Activated T-cell treated with anti-CD3 and anti-CD28 coated beads, Interleukin-2, amount 50 U/mL, for 72 hours (primary cell): ENCODE measurements around the gene PTMS. TPM values are rescaled to one million over a fixed set of nuclear protein-coding genes. Genes with fewer than 3 reads are reported as not detected.

Experiments
- ATAC-seq, 2 donors: fragments of 150-1000 bp; cut with Tn5 transposase; replicated peaks in 1 of 2; 2 replicates each; pipeline ENCODE4 v1.10.0; 2021; ENCODE audit warnings: moderate library complexity in 2 of 2, mild to moderate bottlenecking in 1 of 2
- DNase-seq, 2 donors: peaks; one replicate each; pipeline ENCODE4 v3.0.0; 2021 to 2022; ENCODE audit warnings: mixed read lengths in 1 of 2
- H3K27ac Mint-ChIP-seq: one replicate; pipeline ENCODE4 v1.8.0; 2022; ENCODE audit warnings: mild to moderate bottlenecking, moderate library complexity, mixed read lengths
- H3K27me3 Mint-ChIP-seq: one replicate; pipeline ENCODE4 v1.8.0; 2022; ENCODE audit warnings: low read depth, mixed read lengths
- H3K36me3 Mint-ChIP-seq, 2 donors: one replicate each; pipeline ENCODE4 v1.8.0; 2022; ENCODE audit warnings: mixed read lengths in 2 of 2, mild to moderate bottlenecking in 1 of 2; ENCODE audit not compliant: insufficient read depth in 2 of 2
- H3K4me1 Mint-ChIP-seq: one replicate; pipeline ENCODE4 v1.8.0; 2022; ENCODE audit warnings: low read depth, mixed read lengths
- H3K4me3 Mint-ChIP-seq, 2 donors: one replicate each; pipeline ENCODE4 v1.8.0; 2022; ENCODE audit warnings: mild to moderate bottlenecking in 2 of 2, mixed read lengths in 2 of 2, moderate library complexity in 2 of 2
- H3K9me3 Mint-ChIP-seq, 2 donors: one replicate each; pipeline ENCODE4 v1.8.0; 2022; ENCODE audit warnings: mixed read lengths in 2 of 2
- total RNA-seq, 2 donors: library from RNA; stranded (reverse); gene quantifications; one replicate each; pipeline ENCODE4 v1.2.3, GENCODE V29; 2022

PTMS gene
- total RNA-seq, result 100 to 1,000 TPM; 119 to 154 TPM

- Mint-ChIP-seq H3K27me3 (peaks cover 42% of the 10 kb centered on the region), H3K4me3 (peak within 1 kb of the TSS; percentile 94 to 96), H3K9me3 (no peaks in the 10 kb centered on the region), H3K4me1 (peaks cover 60% of the 10 kb centered on the region), H3K27ac (peak within 1 kb of the TSS; percentile 86), H3K36me3 (peaks cover 11 to 12% of the 10 kb centered on the region in 2 donors)
- DNase-seq, result peak; percentile 59 to 69
- ATAC-seq, result peak; percentile 21 to 37
Measured at GRCh38 chr12:6765634-6766581, at the start of gene PTMS. PTMS (plus strand) TSS chr12:6766363; CDS start chr12:6766706, 343 bp downstream.

GRCh38 chr12:6716874-6717437, 49.2 kb upstream of the PTMS start:
- no peaks in the 10 kb centered on the region for H3K27me3 Mint-ChIP-seq
- H3K4me1 Mint-ChIP-seq, result peaks cover 5% of the 10 kb centered on the region
- ATAC-seq (no peak), DNase-seq (no peak)
- H3K9me3 Mint-ChIP-seq, result no peaks in the 10 kb centered on the region
- H3K4me3 Mint-ChIP-seq, result no peak overlapping the region
- H3K27ac Mint-ChIP-seq, result no peak overlapping the region
- no peaks in the 10 kb centered on the region for H3K36me3 Mint-ChIP-seq

- Mint-ChIP-seq H3K27ac (no peak overlapping the region), H3K27me3 (no peaks in the 10 kb centered on the region), H3K4me3 (peak overlapping the region in 1 of 2 donors; percentile 10), H3K36me3 (peaks cover 1 to 6% of the 10 kb centered on the region in 2 donors), H3K9me3 (no peaks in the 10 kb centered on the region), H3K4me1 (peaks cover 30% of the 10 kb centered on the region)
- DNase-seq (no peak), ATAC-seq (no peak)
Measured at GRCh38 chr12:6722863-6723262, 43.3 kb upstream of the PTMS start.

DNA sequence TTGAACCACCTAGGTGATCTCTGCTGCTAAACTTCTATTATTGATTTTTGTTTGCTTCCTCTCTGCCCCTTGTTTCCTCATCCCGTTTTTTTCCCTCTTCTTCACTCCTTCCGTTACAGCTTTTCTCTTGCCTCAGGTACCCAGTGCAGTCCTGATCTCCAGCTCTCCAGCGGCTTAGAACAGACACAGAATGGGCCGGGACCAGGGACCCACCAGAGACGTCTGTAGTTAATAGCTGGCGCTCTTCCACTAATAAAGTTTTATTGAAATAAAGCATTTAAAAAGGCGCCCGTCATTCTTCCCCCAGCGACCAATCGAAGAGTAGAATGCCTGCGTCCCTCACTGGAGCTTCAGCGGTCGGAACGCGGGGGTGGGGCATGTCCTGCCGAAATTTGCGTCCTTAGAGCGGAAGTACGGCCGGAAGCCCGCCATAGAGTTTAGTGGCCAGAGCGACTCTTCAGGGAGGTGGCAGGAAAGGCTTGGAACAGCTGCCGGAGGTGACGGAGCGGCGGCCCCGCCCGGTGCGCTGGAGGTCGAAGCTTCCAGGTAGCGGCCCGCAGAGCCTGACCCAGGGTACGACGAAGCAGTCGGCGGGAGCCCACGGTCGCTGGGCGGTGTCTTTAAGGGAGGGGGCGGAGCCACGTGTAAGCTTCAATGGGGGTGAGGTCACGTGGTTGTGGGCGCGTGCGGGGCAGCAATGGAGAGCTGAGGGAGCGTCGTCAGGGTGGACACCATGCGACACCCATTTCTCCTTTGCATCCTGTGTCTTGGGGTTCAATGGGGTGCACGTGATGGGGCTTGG, 42.4 kb upstream of the PTMS start, which contains the start of gene COPS7A:
Gene COPS7A (plus strand): TSS at position 440 of the 802 bp plus-strand sequence. CDS start 611 bp downstream, outside the sequence.
- Mint-ChIP-seq H3K9me3 (no peaks in the 10 kb centered on the region), H3K4me3 (peak within 1 kb of the TSS; percentile 95 to 98), H3K36me3 (peaks cover 1 to 6% of the 10 kb centered on the region in 2 donors), H3K4me1 (peaks cover 30% of the 10 kb centered on the region), H3K27me3 (no peaks in the 10 kb centered on the region), H3K27ac (peak within 1 kb of the TSS; percentile 96)
- ATAC-seq, result peak; percentile 97
- peak; percentile 97 to 98 for DNase-seq

GRCh38 chr12:6724409-6724797, 41.8 kb upstream of the PTMS start:
- peak overlapping the region; percentile 96 for H3K27ac Mint-ChIP-seq
- H3K4me3 Mint-ChIP-seq, result peak overlapping the region; percentile 95 to 98
- ATAC-seq, result peak; percentile 22 to 43
- H3K9me3 Mint-ChIP-seq, result no peaks in the 10 kb centered on the region
- DNase-seq, result peak; percentile 35 to 48
- H3K4me1 Mint-ChIP-seq, result peaks cover 30% of the 10 kb centered on the region
- no peaks in the 10 kb centered on the region for H3K27me3 Mint-ChIP-seq
- peaks cover 1 to 6% of the 10 kb centered on the region in 2 donors for H3K36me3 Mint-ChIP-seq

GRCh38 chr12:6725350-6725749, 40.8 kb upstream of the PTMS start:
- peaks cover 1 to 8% of the 10 kb centered on the region in 2 donors for H3K36me3 Mint-ChIP-seq
- peaks cover 30% of the 10 kb centered on the region for H3K4me1 Mint-ChIP-seq
- DNase-seq (no peak), ATAC-seq (no peak)
- H3K9me3 Mint-ChIP-seq, result no peaks in the 10 kb centered on the region
- H3K27ac Mint-ChIP-seq, result no peak overlapping the region
- H3K27me3 Mint-ChIP-seq, result no peaks in the 10 kb centered on the region
- peak overlapping the region; percentile 59 to 98 for H3K4me3 Mint-ChIP-seq

DNA sequence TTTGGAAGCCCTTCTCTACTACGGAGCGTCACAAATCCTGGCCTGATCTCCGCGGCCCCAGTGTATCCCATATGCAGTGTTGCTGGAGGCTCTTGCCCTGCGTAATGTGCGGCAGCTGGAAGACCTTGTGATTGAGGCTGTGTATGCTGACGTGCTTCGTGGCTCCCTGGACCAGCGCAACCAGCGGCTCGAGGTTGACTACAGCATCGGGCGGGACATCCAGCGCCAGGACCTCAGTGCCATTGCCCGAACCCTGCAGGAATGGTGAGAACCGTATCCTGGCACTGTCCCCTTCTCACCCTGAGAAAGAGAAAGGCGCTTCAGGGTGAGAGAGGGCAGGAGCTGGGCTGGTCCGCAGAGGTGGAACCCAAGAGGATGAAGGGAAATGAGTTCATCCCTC, 37.0 kb upstream of the PTMS start:
- DNase-seq, result no peak
- Mint-ChIP-seq H3K36me3 (peaks cover 0 to 8% of the 10 kb centered on the region in 2 donors), H3K9me3 (no peaks in the 10 kb centered on the region), H3K4me3 (no peak overlapping the region), H3K4me1 (peaks cover 18% of the 10 kb centered on the region), H3K27me3 (no peaks in the 10 kb centered on the region), H3K27ac (no peak overlapping the region)
- ATAC-seq, result no peak

DNA sequence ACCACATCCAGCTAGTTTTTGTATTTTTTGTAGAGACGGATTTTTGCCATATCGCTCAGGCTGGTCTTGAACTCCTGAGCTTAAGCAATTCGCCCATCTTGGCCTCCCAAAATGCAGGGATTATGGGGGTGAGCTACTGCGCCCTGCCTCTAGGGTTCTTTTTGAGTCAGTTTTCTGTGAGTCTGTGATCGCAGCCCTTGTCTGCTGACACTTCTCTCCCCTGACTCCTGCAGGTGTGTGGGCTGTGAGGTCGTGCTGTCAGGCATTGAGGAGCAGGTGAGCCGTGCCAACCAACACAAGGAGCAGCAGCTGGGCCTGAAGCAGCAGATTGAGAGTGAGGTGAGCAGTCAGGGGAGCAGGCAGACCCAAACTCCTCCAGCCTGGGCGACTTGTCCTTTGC, 36.0 kb upstream of the PTMS start:
- DNase-seq (no peak), ATAC-seq (no peak)
- peaks cover 0 to 8% of the 10 kb centered on the region in 2 donors for H3K36me3 Mint-ChIP-seq
- H3K27me3 Mint-ChIP-seq, result no peaks in the 10 kb centered on the region
- no peaks in the 10 kb centered on the region for H3K9me3 Mint-ChIP-seq
- H3K4me1 Mint-ChIP-seq, result peaks cover 8% of the 10 kb centered on the region
- H3K27ac Mint-ChIP-seq, result no peak overlapping the region
- H3K4me3 Mint-ChIP-seq, result no peak overlapping the region

GRCh38 chr12:6734506-6735387, 31.4 kb upstream of the PTMS start:
- Mint-ChIP-seq H3K4me1 (peaks cover 8% of the 10 kb centered on the region), H3K4me3 (no peak overlapping the region), H3K9me3 (no peaks in the 10 kb centered on the region), H3K36me3 (peaks cover 0 to 4% of the 10 kb centered on the region in 2 donors), H3K27me3 (no peaks in the 10 kb centered on the region), H3K27ac (no peak overlapping the region)
- no peak for ATAC-seq
- DNase-seq, result no peak

DNA sequence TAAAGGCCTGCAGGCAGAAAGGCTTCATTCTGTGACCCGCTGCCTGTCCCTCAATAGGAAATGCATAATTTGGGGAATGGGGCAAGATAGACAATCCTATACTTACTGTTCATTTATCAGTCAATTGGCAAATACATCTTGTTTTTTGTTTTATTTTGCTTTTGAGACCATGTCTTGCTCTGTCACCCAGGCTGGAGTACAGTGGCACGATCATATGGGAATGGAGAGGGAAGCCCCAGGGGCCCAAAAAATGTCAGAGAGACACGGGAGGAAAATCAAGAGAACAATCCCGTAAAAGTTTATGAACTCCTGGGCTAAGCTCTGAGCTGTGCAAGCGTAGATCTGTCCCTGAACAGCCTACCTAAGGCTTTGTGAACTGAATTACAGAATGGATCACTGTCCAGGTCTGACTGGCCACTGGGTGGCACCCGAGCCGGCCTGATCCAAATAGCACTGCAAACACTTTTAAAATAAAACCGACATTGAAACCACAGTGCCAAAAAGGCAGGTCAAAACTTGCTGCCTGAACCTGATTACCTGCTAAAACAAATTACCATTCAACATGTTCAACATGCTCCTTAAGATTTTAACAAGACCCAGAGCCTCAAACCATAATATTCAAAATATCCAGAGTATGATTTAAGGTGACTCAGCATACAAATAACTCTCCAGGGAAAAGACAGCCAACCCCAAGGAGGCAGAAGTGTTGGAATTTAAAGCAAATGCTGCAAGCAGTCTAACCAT, 30.5 kb upstream of the PTMS start:
- Mint-ChIP-seq H3K9me3 (no peaks in the 10 kb centered on the region), H3K36me3 (peaks cover 0 to 2% of the 10 kb centered on the region in 2 donors), H3K4me3 (no peak overlapping the region), H3K27ac (peak overlapping the region; percentile 18), H3K4me1 (peaks cover 8% of the 10 kb centered on the region), H3K27me3 (no peaks in the 10 kb centered on the region)
- DNase-seq (peak; percentile 57 to 58), ATAC-seq (peak; percentile 77 to 79)

DNA sequence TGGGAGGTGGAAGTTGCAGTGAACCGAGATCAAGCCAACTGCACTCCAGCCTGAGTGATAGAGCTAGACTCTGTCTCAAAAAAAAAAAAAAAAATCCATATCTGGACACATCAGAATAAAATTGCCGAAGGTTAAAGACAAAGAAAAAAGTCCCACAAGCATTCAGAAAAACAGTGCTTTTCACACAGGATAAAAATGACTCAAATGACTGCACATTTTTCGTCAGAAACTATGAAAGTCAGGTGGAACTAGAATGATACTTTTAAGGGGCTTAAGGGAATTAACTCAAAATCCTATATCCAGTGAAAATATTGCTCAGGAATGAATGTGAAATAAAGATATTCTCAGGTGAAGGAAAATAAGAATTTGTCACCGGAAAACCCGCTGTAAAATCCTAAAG, 29.4 kb upstream of the PTMS start:
- no peaks in the 10 kb centered on the region for H3K36me3 Mint-ChIP-seq
- no peak overlapping the region for H3K4me3 Mint-ChIP-seq
- no peaks in the 10 kb centered on the region for H3K9me3 Mint-ChIP-seq
- DNase-seq (no peak), ATAC-seq (no peak)
- no peaks in the 10 kb centered on the region for H3K27me3 Mint-ChIP-seq
- peaks cover 8% of the 10 kb centered on the region for H3K4me1 Mint-ChIP-seq
- H3K27ac Mint-ChIP-seq, result no peak overlapping the region
